NCI-H2227 (cell line): ENCODE data around the gene TAF1.
"Not testable (repeated sequence)": the region's sequence is repeated elsewhere in the genome, so short reads cannot be mapped to it uniquely, and the experiment has no call there.

Experiments
- DNase-seq: peaks from one replicate; lab custom pipeline; 2025; ENCODE audit not compliant: unreplicated experiment; lab: John Stamatoyannopoulos, UW

TAF1 gene, protein sequence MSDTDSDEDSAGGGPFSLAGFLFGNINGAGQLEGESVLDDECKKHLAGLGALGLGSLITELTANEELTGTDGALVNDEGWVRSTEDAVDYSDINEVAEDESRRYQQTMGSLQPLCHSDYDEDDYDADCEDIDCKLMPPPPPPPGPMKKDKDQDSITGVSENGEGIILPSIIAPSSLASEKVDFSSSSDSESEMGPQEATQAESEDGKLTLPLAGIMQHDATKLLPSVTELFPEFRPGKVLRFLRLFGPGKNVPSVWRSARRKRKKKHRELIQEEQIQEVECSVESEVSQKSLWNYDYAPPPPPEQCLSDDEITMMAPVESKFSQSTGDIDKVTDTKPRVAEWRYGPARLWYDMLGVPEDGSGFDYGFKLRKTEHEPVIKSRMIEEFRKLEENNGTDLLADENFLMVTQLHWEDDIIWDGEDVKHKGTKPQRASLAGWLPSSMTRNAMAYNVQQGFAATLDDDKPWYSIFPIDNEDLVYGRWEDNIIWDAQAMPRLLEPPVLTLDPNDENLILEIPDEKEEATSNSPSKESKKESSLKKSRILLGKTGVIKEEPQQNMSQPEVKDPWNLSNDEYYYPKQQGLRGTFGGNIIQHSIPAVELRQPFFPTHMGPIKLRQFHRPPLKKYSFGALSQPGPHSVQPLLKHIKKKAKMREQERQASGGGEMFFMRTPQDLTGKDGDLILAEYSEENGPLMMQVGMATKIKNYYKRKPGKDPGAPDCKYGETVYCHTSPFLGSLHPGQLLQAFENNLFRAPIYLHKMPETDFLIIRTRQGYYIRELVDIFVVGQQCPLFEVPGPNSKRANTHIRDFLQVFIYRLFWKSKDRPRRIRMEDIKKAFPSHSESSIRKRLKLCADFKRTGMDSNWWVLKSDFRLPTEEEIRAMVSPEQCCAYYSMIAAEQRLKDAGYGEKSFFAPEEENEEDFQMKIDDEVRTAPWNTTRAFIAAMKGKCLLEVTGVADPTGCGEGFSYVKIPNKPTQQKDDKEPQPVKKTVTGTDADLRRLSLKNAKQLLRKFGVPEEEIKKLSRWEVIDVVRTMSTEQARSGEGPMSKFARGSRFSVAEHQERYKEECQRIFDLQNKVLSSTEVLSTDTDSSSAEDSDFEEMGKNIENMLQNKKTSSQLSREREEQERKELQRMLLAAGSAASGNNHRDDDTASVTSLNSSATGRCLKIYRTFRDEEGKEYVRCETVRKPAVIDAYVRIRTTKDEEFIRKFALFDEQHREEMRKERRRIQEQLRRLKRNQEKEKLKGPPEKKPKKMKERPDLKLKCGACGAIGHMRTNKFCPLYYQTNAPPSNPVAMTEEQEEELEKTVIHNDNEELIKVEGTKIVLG (N-terminal part only)

DNA sequence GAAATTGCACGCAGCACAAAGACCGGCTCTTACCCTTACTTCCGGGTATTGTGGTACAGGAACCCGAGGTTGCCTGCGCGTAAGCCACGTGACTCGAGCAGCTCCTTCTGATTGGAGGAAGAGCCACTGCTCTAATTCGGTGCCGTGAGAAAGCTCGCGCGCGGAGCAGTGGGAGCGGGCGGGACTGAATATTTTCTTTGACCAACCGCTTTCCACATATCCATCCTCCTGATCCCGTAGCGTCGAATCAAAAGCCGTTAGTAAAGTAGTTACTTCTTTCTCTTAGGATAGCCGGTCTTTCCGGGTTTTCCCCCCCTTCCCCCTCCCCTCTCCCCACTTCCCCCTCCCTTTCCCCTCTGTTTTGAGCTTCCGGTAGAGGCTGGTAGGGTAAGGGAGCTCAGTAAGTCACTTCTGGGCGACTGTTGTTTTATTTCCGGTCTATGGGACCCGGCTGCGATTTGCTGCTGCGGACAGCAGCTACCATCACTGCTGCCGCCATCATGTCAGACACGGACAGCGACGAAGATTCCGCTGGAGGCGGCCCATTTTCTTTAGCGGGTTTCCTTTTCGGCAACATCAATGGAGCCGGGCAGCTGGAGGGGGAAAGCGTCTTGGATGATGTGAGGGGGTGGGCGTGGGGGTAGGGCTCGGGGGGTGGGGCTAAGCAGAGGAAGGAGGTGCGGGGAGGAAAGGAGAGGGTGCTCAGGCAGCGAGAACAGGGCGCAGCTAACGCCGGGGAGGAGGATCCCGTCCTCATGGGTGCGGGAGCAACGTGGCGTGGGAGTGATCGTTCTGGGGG lies at the start of gene TAF1:
Gene TAF1 (plus strand): TSS at position 483 of the 799 bp plus-strand sequence. CDS start 18 bp downstream, at position 501.
- peak; percentile 99 for DNase-seq

DNA sequence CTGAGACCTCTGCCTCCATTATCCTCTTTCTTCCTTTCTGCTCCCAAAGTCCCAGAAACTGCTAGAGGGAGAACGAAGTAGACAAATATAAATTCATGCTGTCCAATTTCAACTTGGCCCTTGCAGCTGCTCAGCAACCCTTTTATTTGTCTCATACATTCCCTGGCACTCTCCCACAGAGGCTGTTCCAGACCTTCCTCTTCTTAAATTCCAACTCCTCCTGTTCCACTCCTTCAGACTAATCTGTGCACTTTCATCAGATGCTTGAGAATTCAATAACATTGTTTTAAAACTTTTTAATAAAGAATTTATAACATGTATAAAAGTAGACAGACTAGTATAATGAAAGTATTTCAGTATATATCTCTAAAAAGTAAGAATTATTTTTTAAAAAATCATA lies 49.2 kb upstream of the TAF1 start:
- not testable (repeated sequence) for DNase-seq

DNA sequence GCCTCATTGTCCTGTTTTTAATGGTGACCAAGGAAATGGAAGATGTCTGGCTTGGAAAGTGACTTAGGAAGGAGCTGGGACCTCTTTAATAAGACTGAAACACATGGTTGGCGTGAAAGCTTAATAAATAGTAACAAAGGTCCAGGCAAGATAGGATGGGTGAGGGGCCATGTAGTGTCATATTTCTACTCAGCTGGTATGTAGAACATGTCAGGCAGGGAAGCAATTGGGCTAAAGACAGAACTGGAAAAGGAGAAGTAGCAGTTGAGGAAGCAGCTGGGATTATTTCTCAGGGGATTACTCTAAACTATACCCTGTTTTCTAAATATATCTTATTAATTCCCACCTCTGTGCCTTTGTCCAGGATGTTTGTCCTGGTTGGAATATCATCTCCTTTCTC lies 46.0 kb upstream of the TAF1 start:
- DNase-seq = no peak

DNA sequence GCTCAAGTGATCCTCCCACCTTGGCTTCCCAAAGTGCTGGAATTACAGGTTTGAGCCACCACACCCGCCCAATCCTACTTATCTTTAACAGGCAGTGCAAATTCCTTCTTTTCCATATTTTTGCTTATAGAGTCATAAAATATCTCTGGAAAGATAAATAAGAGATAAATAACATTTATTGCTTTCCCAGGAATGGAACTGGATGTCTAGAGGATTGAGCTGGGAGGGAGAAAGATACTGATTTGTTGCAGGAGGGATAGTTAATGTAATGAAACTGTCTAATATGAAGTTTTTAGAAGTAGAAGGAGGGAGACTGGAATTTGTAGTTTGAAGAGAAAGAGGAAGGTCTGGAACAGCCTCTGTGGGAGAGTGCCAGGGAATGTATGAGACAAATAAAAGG lies 44.4 kb upstream of the TAF1 start:
- no peak for DNase-seq

DNA sequence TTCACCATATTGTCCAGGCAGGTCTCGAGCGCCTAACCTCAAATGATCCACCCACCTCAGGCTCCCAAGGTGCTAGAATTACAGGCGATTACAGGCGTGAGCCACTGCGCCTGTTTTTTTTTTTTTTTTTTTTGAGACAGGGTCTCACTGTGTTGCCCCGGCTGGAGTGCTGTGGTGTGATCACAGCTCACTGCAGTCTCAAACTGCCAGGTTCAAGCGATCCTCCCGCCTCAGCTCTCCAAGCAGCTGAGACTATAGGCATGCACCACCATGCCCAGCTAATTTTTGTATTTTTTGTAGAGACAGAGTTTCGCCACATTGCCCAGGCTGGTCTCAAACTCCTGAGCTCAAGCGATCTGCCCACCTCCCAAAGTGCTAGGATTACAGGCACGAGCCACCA lies 41.7 kb upstream of the TAF1 start:
- not testable (repeated sequence) for DNase-seq

DNA sequence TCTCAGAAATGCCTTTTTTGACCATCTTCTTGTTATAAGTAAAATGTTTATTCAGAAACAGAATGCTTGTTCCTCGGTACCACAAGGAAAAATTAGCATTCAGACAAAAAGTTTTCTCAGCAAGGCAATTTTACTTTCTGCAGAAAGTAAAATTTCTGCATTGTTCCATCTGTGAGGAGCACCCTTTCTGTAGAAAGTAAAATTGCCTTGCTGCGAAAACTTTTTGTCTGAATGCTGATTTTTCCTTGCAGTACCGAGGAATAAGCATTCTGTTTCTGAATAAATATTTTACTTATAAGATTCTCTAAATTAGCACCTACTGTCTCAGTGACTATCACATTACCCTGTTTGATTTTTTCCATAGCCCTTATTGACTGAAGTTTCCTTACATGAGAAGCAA lies 39.8 kb upstream of the TAF1 start:
- DNase-seq = no peak

DNA sequence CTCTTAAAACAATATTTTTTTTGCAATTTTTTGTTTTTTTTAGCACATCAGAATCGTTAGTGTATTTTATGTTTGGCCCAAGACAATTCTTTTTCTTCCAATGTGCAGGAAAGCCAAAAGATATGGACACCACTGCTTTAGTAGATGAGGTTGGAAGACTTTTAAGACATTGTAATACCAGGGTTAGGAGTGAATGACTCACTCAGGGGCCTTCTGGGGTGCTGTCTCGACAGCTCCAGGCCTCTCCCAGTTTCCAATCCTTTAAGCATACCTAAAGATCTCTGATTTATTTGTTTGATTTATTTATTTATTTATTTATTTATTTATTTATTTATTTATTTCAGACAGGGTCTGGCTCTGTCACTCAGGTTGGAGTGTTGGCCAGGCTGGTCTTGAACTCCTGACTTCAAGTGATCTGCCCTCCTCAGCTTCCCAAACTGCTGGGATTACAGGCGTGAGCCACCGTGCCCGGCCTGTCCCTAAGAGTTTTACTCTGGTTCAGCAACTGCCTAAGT lies 16.9 kb upstream of the TAF1 start:
- not testable (repeated sequence) for DNase-seq

DNA sequence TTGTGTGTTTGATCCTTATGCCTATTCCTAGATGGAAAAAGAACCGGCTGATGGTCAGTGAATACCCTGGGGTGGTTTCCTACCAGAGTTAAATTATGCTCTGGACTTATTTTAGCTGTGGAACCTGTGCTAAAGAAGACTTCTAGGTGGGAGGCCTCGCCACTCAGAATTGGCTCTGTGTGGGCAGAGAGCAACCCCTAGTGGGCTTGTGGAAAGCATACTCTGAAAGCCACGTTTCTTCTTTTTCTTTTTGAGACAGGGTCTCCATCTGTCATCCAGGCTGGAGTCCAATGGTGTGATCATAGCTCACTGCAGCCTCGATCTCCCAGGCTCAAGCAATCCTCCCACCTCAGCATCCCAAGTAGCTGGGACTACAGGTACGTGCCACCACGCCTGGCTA lies 16.3 kb upstream of the TAF1 start:
- DNase-seq = not testable (repeated sequence)

DNA sequence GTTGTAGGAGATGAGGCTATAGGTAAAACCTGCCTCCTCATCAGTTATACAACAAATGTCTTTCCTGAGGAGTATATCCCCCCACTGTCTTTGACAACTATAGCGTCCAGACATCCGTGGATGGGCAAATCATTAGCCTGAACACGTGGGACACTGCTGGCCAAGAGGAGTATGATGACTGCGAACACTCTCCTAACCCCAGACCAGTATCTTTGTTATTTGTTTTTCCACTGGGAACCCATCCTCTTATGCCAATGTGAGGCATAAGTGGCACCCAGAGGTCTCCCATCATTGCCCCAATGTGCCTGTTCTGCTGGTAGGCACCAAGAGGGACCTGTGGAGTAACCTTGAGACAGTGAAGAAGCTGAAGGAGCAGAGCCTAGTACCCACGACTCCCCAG lies 13.7 kb upstream of the TAF1 start:
- not testable (repeated sequence) for DNase-seq

DNA sequence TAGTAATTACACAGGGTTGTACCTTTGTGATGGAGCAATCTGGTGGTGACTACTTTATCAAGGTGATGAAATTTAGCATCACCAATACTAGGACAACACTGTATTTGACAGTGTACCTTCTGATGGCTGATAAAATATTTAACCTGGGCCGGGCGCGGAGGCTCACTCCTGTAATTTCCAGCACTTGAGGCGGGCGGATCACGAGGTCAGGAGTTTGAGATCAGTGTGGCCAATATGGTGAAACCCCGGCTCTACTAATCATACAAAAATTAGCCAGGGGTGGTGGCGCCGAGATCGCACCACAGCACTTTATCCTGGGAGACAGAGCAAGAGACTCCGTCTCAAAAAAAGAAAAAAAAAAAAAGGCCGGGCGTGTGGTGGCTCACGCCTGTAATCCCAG lies 1.9 kb upstream of the TAF1 start:
- no peak for DNase-seq

DNA sequence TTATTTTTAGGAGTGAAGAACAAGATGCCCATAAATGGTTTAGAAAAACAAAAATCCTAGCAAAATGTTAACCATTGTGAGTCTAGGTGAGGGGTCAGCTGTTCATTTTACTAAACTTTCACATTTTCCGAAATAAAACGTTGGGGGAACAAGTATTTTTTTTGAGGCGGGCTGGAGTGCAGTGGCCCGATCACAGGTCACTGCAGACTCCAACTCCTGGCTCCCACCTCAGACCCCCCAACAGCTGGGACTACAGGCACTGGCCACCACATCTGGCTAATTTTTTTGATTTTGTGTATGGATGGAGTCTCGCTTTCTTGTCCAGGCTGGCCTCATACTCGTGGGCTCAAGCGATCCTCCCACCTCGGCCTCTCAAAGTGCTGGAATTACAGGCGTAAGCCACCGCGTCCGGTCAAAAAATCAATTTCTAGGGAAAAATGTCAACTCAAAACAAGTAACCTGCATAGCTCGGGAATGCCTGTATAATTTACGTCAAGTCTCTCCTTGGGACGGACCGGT lies 742 bp upstream of the TAF1 start:
- DNase-seq = no peak

DNA sequence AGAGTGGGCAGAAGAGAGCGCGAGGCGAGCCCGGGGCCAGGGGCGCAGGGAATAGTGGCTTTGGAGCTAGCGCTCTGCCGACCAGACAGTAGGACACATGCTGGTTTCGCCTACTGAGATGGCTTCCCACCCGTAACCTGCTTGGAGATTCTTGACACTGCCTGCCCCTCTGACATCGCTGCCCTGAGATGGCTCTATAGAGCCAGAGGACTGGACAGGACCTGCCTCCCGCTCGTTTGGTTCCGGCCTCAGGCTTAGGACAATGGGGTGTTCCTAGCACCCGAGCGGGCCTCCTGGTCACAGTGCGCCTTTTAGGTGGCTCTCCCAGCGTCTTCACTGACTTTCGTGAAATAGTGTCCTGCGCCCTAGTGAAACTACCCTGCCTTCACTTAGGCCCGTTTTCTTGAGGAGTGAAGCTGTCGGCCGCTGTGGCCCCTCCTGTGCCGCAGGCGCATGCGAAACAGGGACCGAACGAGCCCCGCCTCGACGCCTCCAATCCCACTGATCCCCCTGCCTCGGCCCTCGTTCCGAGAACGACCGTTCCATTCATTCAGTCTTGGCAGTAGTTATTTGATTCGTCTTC lies 608 bp downstream of the TAF1 start:
- peak; percentile 42 for DNase-seq

DNA sequence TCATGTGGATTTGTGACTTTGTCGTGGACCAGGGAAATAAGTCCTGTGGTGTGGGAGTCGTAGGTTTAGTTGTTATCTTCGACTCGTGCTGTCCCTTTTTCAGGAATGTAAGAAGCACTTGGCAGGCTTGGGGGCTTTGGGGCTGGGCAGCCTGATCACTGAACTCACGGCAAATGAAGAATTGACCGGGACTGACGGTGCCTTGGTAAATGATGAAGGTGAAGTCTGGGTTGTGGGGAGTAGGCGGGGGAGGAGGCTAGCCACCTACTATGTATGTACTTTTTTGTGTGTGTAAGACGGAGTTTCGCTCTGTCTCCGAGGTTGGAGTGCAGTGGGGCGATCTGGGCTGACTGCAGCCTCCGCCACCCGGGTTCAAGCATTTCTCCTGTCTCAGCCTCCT lies 1.2 kb downstream of the TAF1 start:
- no peak for DNase-seq

DNA sequence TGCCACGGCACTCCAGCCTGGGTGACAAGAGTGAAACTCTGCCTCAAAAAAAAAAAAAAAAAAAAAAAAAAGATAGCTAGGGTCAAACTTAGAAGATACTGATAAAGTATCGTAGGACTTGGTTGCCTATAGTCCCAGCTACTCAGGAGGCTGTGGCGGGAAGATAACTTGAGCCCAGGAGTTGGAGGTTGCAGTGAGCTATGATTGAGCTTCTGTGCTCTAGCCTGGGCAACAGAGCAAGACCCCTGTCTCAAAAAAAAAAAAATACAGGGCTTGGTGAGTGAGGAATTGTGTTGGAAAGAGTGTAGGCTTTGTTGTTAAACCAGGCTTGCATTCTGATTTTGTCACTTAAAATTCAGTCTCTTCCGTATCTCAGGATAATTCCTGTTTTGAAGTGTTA lies 6.2 kb downstream of the TAF1 start:
- no peak for DNase-seq

DNA sequence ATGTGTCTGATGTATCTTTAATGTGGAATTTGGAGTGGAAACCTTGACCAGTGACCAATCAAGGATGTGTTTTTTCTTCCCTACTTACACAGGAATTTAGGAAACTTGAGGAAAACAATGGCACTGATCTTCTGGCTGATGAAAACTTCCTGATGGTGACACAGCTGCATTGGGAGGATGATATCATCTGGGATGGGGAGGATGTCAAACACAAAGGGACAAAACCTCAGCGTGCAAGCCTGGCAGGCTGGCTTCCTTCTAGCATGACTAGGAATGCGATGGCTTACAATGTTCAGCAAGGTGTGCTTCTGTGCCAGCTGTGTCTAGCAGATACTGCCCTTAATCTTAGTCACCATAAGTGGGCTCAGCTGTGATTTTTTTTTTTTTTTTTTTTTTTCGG lies 12.6 kb downstream of the TAF1 start:
- DNase-seq = no peak

DNA sequence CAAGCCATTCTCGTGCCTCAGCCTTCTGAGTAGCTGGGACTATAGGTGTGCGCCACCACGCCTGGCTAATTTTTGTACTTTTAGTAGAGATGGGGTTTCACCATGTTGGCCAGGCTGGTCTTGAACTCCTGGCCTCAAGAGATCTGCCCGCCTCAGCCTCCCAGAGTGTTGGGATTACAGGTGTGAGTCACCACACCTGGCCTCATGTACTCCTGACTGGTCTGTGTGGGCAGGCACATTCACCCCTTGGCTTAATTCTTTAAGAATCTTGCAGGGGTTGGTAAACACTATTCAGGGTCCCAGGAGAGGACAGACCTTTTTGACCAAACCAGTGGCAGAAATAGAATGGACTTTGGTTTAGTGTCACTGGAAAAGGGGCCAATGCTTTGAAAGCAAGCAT lies 25.6 kb downstream of the TAF1 start:
- not testable (repeated sequence) for DNase-seq

DNA sequence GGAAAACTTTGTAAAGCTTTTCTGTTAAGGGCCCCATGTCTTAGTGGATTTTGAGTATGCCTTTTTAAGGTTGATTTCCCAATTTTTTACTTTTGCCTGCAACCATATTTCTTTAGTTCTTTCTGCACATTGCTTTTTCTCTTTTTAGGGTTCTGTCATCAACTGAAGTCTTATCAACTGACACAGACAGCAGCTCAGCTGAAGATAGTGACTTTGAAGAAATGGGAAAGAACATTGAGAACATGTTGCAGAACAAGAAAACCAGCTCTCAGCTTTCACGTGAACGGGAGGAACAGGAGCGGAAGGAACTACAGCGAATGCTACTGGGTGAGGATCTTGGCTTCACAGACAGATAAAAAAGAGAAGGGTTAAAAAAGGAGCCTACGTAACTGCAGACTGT lies 27.8 kb downstream of the TAF1 start:
- DNase-seq = no peak

DNA sequence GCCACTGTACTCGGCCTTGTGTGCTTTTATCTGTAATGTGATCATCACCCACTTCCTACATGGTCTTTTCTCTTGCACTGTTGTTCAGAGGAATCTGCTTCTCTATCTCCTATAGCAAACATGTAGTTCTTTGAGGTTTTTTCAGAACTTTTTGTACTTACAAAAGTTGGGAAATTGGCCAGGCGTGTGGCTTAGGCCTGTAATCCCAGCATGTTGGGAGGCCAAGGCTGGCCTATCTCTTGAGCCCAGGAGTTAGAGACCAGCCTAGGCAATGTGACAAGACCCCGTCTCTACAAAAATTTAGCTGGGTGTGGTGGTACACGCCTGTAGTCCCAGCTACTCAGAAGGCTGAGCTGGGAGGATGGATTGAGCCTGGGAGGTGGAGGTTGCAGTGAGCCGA lies 30.4 kb downstream of the TAF1 start:
- no peak for DNase-seq

DNA sequence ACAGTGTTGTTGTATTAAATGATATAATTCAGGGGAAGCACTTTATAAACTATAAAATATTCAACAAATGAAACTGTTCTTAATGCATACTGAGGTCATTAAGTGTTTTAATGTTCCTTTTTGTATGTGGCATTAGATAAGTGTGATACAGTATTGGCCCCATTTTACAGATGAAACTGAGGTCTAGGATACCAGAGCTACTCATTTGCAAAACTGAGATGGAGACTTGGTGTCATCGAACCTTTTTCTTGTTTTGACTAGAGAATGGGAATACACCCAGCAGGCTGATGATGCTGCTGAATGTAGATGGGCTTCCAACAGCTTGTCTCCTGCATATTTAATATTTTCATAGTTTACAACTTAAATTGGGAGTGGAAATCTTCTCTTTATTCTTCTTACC lies 34.6 kb downstream of the TAF1 start:
- DNase-seq = no peak

DNA sequence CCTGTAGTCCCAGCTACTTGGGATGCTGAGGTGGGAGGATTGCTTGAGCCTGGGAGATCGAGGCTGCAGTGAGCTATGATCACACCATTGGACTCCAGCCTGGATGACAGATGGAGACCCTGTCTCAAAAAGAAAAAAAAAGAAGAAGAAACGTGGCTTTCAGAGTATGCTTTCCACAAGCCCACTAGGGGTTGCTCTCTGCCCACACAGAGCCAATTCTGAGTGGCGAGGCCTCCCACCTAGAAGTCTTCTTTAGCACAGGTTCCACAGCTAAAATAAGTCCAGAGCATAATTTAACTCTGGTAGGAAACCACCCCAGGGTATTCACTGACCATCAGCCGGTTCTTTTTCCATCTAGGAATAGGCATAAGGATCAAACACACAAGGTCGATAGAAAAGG lies 50.1 kb downstream of the TAF1 start:
- not testable (repeated sequence) for DNase-seq
